ENCODE results near the gene PDLIM7. TPM values are rescaled to one million over a fixed set of nuclear protein-coding genes. Genes with fewer than 3 reads are reported as not detected.

PDLIM7 gene
- total and polyA plus RNA-seq, 2 donors (not counting 3 experiments of a cell fraction or from before 2014, with no cell fraction given) = 314 to 318 TPM

GRCh38 chr5:177447611-177448243, 49.7 kb downstream of the PDLIM7 start:
- Histone ChIP-seq H4K20me1 (replicated peaks; ENCODE audit: control insufficient read depth, extremely low read depth, insufficient read depth, low read length) (no peaks in the 10 kb centered on the region), H3K27me3 (ENCODE audit: control insufficient read depth in 2 of 2, insufficient read depth in 2 of 2, low read length in 2 of 2) (no peaks in the 10 kb centered on the region), H3K27ac (ENCODE audit: insufficient read depth, low read depth, low read length) (no peak overlapping the region), H2AFZ (ENCODE audit: low read depth, low read length) (no peak overlapping the region), H3K4me1 (ENCODE audit: control insufficient read depth, extremely low read depth, insufficient read depth, low read length) (peaks cover 16% of the 10 kb centered on the region), H3K4me2 (ENCODE audit: insufficient read depth, low read length) (peak overlapping the region; percentile 6), H3K4me3 (replicated peaks in 1 of 3; ENCODE audit: insufficient read depth in 1 of 3, low read depth in 1 of 3, low read length in 3 of 3) (no peak overlapping the region), H3K36me3 (ENCODE audit: control insufficient read depth in 2 of 2, extremely low read depth in 1 of 2, insufficient read depth in 2 of 2, low read length in 2 of 2) (no peaks in the 10 kb centered on the region), H3K9me1 (replicated peaks; ENCODE audit: control insufficient read depth, extremely low read depth, insufficient read depth, low read length) (no peaks in the 10 kb centered on the region), H3K79me2 (ENCODE audit: control insufficient read depth, insufficient read depth, low read length) (no peaks in the 10 kb centered on the region), H3K9ac (replicated peaks; ENCODE audit: extremely low read depth, insufficient read depth, low read length) (no peak overlapping the region), H3K9me3 (replicated peaks; ENCODE audit: control insufficient read depth, insufficient read depth, low read length) (no peaks in the 10 kb centered on the region)
- ChIA-PET POLR2A (interaction anchor here (0.6 to 1.5 kb wide), 3 partner anchors 20 to 49 kb away, joined by 3 to 7 read pairs (median 4); partner anchors contain the start of genes GRK6 and PDLIM7), CTCF (interaction anchor here (0.8 to 13.5 kb wide), 11 partner anchors 8 to 138 kb away, joined by 3 to 288 read pairs (median 4); partner anchors contain the start of genes GRK6 and PFN3)
- peak; percentile 83 for FAIRE-seq
- no TSS peak for BruUV-seq (replicated peaks)
- TF ChIP-seq EZH2 (IDR thresholded peaks at IDR 0.05; ENCODE audit: borderline replicate concordance, low read depth, low read length, severe bottlenecking) = no peak
- no peak for TF ChIP-seq JUN (IDR thresholded peaks at IDR 0.05; ENCODE audit: borderline replicate concordance, insufficient read depth, insufficient read length, low read depth)
- peak; percentile 65 for TF ChIP-seq FOS (IDR thresholded peaks at IDR 0.05; ENCODE audit: borderline replicate concordance, insufficient read depth, low read length)
- peak; percentile 72 for TF ChIP-seq POLR2AphosphoS5 (IDR thresholded peaks at IDR 0.05; ENCODE audit: insufficient read depth, low read depth, low read length)
- TF ChIP-seq MYC (IDR thresholded peaks at IDR 0.05; ENCODE audit: low read depth, low read length) = peak; percentile 59
- TF ChIP-seq GATA2 (IDR thresholded peaks at IDR 0.05; ENCODE audit: insufficient read depth, insufficient read length, low read depth, low read length) = peak; percentile 16
- TF ChIP-seq, protein P1, sequence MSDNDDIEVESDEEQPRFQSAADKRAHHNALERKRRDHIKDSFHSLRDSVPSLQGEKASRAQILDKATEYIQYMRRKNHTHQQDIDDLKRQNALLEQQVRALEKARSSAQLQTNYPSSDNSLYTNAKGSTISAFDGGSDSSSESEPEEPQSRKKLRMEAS (IDR thresholded peaks at IDR 0.05; ENCODE audit: insufficient read depth, insufficient read length) = no peak
- TF ChIP-seq POLR2A (IDR thresholded peaks at IDR 0.05; ENCODE audit: low read depth, low read length) = peak; percentile 44
- TF ChIP-seq CTCF (IDR thresholded peaks at IDR 0.05; ENCODE audit: extremely low read depth in 1 of 2, insufficient read depth in 1 of 2, low read depth in 1 of 2, low read length in 2 of 2) = peak in 1 of 2 donors; percentile 16
- peak; percentile 67 for DNase-seq (ENCODE audit: low read depth, low spot score)
- dilution Hi-C loops (cut with MboI; ENCODE audit: extremely low pct_ligation_motif_present, low sequenced_read_pairs) (no loop called here), intact Hi-C loops (cut with micrococcal nuclease) (no loop called here)
